Measurements from ENCODE around the gene PAK4. TPM values are rescaled to one million over a fixed set of nuclear protein-coding genes. Genes with fewer than 3 reads are reported as not detected.

PAK4 gene
- total RNA-seq, 1 experiment from 2014 or later, result 63.1 TPM

- no peaks in the 10 kb centered on the region; a peak in 2 of 7 replicates for H3K36me3 Mint-ChIP-seq (ENCODE audit: insufficient read depth in 1 of 3, low read depth in 3 of 3)
- H3K9me3 Mint-ChIP-seq, result no peaks in the 10 kb centered on the region
- H3T11ph ChIP-seq (ENCODE audit: low read length), result no peak overlapping the region
- peaks cover 73 to 82% of the 10 kb centered on the region in 2 experiments for H3K4me1 Mint-ChIP-seq
- H2BK15ac ChIP-seq (ENCODE audit: low read depth, low read length), result no peak overlapping the region
- no peak overlapping the region for H3K18ac ChIP-seq (ENCODE audit: insufficient read length, low read depth, low read length)
- no peak overlapping the region for H3K27ac ChIP-seq (ENCODE audit: insufficient read length, low read depth, low read length)
- no peak overlapping the region for H2BK5ac ChIP-seq (ENCODE audit: insufficient read length, low read length)
- H4K5ac ChIP-seq (ENCODE audit: insufficient read length, low read depth, low read length), result no peak overlapping the region
- no CpG with 5 or more reads among the region's 18 CpGs for WGBS (ENCODE audit: extremely low coverage, insufficient read length, low lambda C conversion rate)
- TF ChIP-seq, protein P1, sequence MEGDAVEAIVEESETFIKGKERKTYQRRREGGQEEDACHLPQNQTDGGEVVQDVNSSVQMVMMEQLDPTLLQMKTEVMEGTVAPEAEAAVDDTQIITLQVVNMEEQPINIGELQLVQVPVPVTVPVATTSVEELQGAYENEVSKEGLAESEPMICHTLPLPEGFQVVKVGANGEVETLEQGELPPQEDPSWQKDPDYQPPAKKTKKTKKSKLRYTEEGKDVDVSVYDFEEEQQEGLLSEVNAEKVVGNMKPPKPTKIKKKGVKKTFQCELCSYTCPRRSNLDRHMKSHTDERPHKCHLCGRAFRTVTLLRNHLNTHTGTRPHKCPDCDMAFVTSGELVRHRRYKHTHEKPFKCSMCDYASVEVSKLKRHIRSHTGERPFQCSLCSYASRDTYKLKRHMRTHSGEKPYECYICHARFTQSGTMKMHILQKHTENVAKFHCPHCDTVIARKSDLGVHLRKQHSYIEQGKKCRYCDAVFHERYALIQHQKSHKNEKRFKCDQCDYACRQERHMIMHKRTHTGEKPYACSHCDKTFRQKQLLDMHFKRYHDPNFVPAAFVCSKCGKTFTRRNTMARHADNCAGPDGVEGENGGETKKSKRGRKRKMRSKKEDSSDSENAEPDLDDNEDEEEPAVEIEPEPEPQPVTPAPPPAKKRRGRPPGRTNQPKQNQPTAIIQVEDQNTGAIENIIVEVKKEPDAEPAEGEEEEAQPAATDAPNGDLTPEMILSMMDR (conservative IDR thresholded peaks at IDR 0.05), result no peak
- peak overlapping the region; percentile 34; the same call in 1 of the 2 replicates for H3K14ac ChIP-seq (ENCODE audit: insufficient read depth, low read length)
- H3K27me3 ChIP-seq (ENCODE audit: insufficient read depth, low read length), result no peaks in the 10 kb centered on the region
- H3K4me3 Mint-ChIP-seq, result peak overlapping the region in 1 of 2 experiments; percentile 31; a peak in 1 of 5 replicates
- peak overlapping the region; percentile 82 to 89 (median 86) for H3K27ac Mint-ChIP-seq
- peaks cover 5% of the 10 kb centered on the region for H3K79me1 ChIP-seq (ENCODE audit: insufficient read depth, low read depth, low read length, poor library complexity, severe bottlenecking)
- H3K23ac ChIP-seq (ENCODE audit: insufficient read length, low read depth, low read length), result no peak overlapping the region
- peaks cover 9% of the 10 kb centered on the region for H3K23me2 ChIP-seq (ENCODE audit: insufficient read length, low read depth, low read length, poor library complexity, severe bottlenecking)
- H3K79me2 ChIP-seq (ENCODE audit: insufficient read depth, low read length), result peaks cover 40% of the 10 kb centered on the region; the same call in 1 of the 2 replicates
- no peak overlapping the region for H3K9ac ChIP-seq (ENCODE audit: extremely low read depth, insufficient read length, low read length)
- H3K9me3 ChIP-seq (ENCODE audit: control insufficient read depth, low read depth, low read length), result no peaks in the 10 kb centered on the region
- no peaks in the 10 kb centered on the region for H3K27me3 Mint-ChIP-seq (ENCODE audit: low read depth)
- no peak for DNase-seq
- no peak overlapping the region for H3K56ac ChIP-seq (ENCODE audit: insufficient read length, low read depth, low read length)
- H3K4ac ChIP-seq (ENCODE audit: low read depth, low read length), result no peak overlapping the region
- H3K4me2 ChIP-seq (ENCODE audit: insufficient read depth, insufficient read length, low read length), result no peak overlapping the region
- no peak overlapping the region for H2BK12ac ChIP-seq (ENCODE audit: insufficient read length, low read depth, low read length)
- H4K8ac ChIP-seq (replicated peaks; ENCODE audit: insufficient read length, low read depth, low read length), result no peak overlapping the region
- no peak overlapping the region for H2BK20ac ChIP-seq (ENCODE audit: low read depth, low read length, poor library complexity, severe bottlenecking)
- H2BK120ac ChIP-seq (ENCODE audit: low read depth, low read length, poor library complexity, severe bottlenecking), result no peak overlapping the region
- no peak overlapping the region for H4K91ac ChIP-seq (ENCODE audit: insufficient read length, low read depth, low read length)
- H3K4me1 ChIP-seq (ENCODE audit: insufficient read depth, low read length), result peaks cover 6% of the 10 kb centered on the region; the same call in 1 of the 2 replicates
- no peak overlapping the region for H2AFZ ChIP-seq (ENCODE audit: low read length)
- H2AK5ac ChIP-seq (ENCODE audit: insufficient read length, low read length), result no peak overlapping the region
- peaks cover 11% of the 10 kb centered on the region for H4K20me1 ChIP-seq (ENCODE audit: control insufficient read depth, insufficient read depth, insufficient read length)
These were observed 5.7 kb downstream of the PAK4 start for GRCh38 chr19:39131255-39131755.

Data from H9 (cell line).